Measurements from ENCODE around the gene ZBTB7C. TPM values are rescaled to one million over a fixed set of nuclear protein-coding genes. Genes with fewer than 3 reads are reported as not detected.

ZBTB7C gene
- total and polyA plus RNA-seq, 2 of the 4 experiments (the other 2 are of a cell fraction) = not detected

DNA sequence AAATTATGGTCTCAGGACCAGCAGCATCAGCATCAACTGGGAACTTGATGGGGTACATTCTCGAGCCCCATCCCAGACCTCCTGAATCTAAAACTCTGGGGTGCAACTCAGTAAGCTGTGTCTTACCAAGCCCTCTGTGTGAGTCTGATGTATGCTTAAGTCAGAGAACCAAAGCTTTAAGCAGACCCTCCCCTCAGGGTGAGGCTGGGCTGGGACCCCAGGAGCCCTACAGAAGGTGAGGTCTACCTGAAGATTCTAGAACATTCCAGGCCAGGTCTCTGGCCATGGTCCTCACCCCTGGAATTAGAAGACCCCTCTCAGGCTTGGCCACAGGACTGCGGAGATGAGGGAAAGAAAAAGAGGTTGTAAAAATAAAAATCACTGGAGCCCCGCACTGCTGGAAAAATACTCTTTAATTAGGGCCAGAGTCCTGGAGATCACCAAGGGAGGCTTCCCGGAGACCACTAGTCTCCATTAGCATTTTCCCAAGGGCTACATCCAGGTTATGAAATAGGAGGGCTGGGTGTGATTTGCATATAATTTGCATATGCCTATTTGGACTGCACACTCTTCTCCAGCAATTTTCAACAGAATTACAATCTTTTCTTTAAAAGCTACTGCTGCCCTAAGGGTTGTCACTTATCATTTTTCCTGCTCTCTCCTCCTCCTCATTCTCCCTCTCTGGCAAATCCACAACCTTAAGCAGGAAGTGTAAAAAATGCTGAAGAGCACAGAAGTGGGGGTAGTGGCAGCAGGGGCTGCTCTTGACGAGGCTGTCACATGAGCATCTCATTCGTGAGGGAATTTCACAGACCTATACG lies 100.2 kb downstream of the ZBTB7C start:
- Histone ChIP-seq H3K9ac (ENCODE audit: low read depth, low read length) (no peak overlapping the region), H3K79me1 (ENCODE audit: low read depth in 1 of 2, low read length in 2 of 2) (no peaks in the 10 kb centered on the region), H3K4me2 (ENCODE audit: low read depth, low read length) (no peak overlapping the region), H3K36me3 (ENCODE audit: control insufficient read depth, insufficient read depth, low read length) (no peaks in the 10 kb centered on the region), H3K9me3 (ENCODE audit: control insufficient read depth, insufficient read depth, low read length) (no peaks in the 10 kb centered on the region), H2AFZ (replicated peaks; ENCODE audit: low read length, poor library complexity) (no peak overlapping the region), H3K18ac (ENCODE audit: low read depth, low read length) (no peak overlapping the region), H3K4ac (ENCODE audit: low read depth, low read length) (no peak overlapping the region), H4K20me1 (ENCODE audit: insufficient read depth, low read length) (no peaks in the 10 kb centered on the region), H2BK120ac (ENCODE audit: low read depth, low read length) (no peak overlapping the region), H2BK20ac (ENCODE audit: low read depth, low read length) (no peak overlapping the region), H3K27ac (ENCODE audit: insufficient read depth, low read length) (no peak overlapping the region), H2AK5ac (ENCODE audit: low read depth, low read length) (no peak overlapping the region), H3K56ac (ENCODE audit: extremely low read depth, insufficient read depth, low read length) (no peak overlapping the region), H2BK5ac (ENCODE audit: low read depth, low read length, poor library complexity, severe bottlenecking) (no peak overlapping the region), H2BK15ac (ENCODE audit: low read depth, low read length) (no peak overlapping the region), H3K27me3 (ENCODE audit: control insufficient read depth, insufficient read depth, low read length) (peaks cover 11% of the 10 kb centered on the region), H4K5ac (ENCODE audit: low read depth, low read length) (no peak overlapping the region), H2AK9ac (replicated peaks; ENCODE audit: low read depth, low read length, poor library complexity) (no peak overlapping the region), H3K4me3 (ENCODE audit: insufficient read depth, low read depth, low read length) (no peak overlapping the region), H3K9me1 (ENCODE audit: insufficient read depth, low read length) (no peaks in the 10 kb centered on the region), H4K91ac (ENCODE audit: insufficient read depth, low read depth, low read length) (no peak overlapping the region), H3K23ac (ENCODE audit: low read depth, low read length) (no peak overlapping the region), H3K14ac (replicated peaks; ENCODE audit: low read depth, low read length) (no peak overlapping the region), H3K4me1 (ENCODE audit: control insufficient read depth, insufficient read depth, low read length) (no peaks in the 10 kb centered on the region), H4K8ac (ENCODE audit: low read depth in 2 of 2, low read length in 2 of 2) (no peak overlapping the region)
- ATAC-seq (ENCODE audit: low read depth) (no peak), DNase-seq (no peak)
- WGBS, 2 experiments (ENCODE audit: extremely low coverage in 2 of 2, insufficient read length in 1 of 2) = no CpG with 5 or more reads among the region's 7 CpGs
- ChIA-PET POLR2A (ENCODE audit: unreplicated experiment) (no interaction called here), CTCF (no interaction called here)
- BruUV-seq (replicated peaks) = no TSS peak
- in situ Hi-C loops (cut with MboI; ENCODE audit: low sequenced_read_pairs) (no loop called here), intact Hi-C loops (cut with micrococcal nuclease) (no loop called here), dilution Hi-C loops (cut with HindIII; ENCODE audit: low sequenced_read_pairs, unreplicated experiment) (no loop called here)
- TF ChIP-seq FOS (IDR thresholded peaks at IDR 0.05; ENCODE audit: low read depth, low read length) = no peak
- TF ChIP-seq, protein P1, sequence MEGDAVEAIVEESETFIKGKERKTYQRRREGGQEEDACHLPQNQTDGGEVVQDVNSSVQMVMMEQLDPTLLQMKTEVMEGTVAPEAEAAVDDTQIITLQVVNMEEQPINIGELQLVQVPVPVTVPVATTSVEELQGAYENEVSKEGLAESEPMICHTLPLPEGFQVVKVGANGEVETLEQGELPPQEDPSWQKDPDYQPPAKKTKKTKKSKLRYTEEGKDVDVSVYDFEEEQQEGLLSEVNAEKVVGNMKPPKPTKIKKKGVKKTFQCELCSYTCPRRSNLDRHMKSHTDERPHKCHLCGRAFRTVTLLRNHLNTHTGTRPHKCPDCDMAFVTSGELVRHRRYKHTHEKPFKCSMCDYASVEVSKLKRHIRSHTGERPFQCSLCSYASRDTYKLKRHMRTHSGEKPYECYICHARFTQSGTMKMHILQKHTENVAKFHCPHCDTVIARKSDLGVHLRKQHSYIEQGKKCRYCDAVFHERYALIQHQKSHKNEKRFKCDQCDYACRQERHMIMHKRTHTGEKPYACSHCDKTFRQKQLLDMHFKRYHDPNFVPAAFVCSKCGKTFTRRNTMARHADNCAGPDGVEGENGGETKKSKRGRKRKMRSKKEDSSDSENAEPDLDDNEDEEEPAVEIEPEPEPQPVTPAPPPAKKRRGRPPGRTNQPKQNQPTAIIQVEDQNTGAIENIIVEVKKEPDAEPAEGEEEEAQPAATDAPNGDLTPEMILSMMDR (conservative IDR thresholded peaks at IDR 0.05; ENCODE audit: low read depth, low read length) = no peak
